Activated T-helper 17 cell treated with anti-CD3 and anti-CD28 coated beads, Interleukin-2, amount 50 U/mL, for 72 hours (primary cell): ENCODE results near the gene FTO. TPM values are rescaled to one million over a fixed set of nuclear protein-coding genes. Genes with fewer than 3 reads are reported as not detected.

Source experiments
- ATAC-seq: fragments of 150-1000 bp; cut with Tn5 transposase; replicated peaks from 2 replicates; pipeline ENCODE4 v1.10.0; 2021; ENCODE audit warnings: mild to moderate bottlenecking, moderate library complexity
- H3K27ac Mint-ChIP-seq: one replicate; pipeline ENCODE4 v1.8.0; 2022; ENCODE audit warnings: mixed read lengths
- H3K27me3 Mint-ChIP-seq: one replicate; pipeline ENCODE4 v1.8.0; 2022; ENCODE audit warnings: mixed read lengths
- H3K36me3 Mint-ChIP-seq: one replicate; pipeline ENCODE4 v1.8.0; 2022; ENCODE audit warnings: low read depth, mild to moderate bottlenecking, mixed read lengths
- H3K4me1 Mint-ChIP-seq: one replicate; pipeline ENCODE4 v1.8.0; 2022; ENCODE audit warnings: mixed read lengths
- H3K4me3 Mint-ChIP-seq: one replicate; pipeline ENCODE4 v1.8.0; 2022; ENCODE audit warnings: mild to moderate bottlenecking, mixed read lengths
- H3K9me3 Mint-ChIP-seq: one replicate; pipeline ENCODE4 v1.8.0; 2022; ENCODE audit warnings: mixed read lengths
- total RNA-seq, 2 donors: library from RNA; stranded (reverse); gene quantifications; one replicate each; pipeline ENCODE4 v1.2.3, GENCODE V29; 2022

FTO gene
- total RNA-seq, 2 donors from 2014 or later = 50.0 to 54.1 TPM

DNA sequence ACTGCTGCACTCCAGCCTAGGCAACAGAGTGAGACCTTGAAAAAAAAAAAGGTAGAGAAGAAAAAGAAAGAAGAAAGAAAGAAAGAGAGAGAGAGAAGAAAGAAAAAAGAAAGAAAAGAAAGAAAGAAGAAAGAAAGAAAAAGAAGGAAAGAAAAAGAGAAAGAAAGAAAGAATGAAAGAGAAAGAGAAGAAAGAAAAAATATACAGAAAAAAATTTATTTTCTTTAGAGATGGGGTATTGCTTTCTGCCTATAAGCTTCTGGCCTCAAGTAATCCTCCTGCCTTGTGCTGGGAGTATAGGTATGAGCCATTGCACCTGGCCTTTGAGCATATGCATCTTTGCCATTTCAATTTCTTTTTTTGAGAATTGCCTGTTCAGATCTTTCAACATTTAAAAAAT lies 425.9 kb downstream of the FTO start:
- no peak for ATAC-seq
- Mint-ChIP-seq H3K36me3 (no peaks in the 10 kb centered on the region), H3K27ac (no peak overlapping the region), H3K4me1 (no peaks in the 10 kb centered on the region), H3K27me3 (no peaks in the 10 kb centered on the region), H3K9me3 (peaks cover 6% of the 10 kb centered on the region), H3K4me3 (no peak overlapping the region)

DNA sequence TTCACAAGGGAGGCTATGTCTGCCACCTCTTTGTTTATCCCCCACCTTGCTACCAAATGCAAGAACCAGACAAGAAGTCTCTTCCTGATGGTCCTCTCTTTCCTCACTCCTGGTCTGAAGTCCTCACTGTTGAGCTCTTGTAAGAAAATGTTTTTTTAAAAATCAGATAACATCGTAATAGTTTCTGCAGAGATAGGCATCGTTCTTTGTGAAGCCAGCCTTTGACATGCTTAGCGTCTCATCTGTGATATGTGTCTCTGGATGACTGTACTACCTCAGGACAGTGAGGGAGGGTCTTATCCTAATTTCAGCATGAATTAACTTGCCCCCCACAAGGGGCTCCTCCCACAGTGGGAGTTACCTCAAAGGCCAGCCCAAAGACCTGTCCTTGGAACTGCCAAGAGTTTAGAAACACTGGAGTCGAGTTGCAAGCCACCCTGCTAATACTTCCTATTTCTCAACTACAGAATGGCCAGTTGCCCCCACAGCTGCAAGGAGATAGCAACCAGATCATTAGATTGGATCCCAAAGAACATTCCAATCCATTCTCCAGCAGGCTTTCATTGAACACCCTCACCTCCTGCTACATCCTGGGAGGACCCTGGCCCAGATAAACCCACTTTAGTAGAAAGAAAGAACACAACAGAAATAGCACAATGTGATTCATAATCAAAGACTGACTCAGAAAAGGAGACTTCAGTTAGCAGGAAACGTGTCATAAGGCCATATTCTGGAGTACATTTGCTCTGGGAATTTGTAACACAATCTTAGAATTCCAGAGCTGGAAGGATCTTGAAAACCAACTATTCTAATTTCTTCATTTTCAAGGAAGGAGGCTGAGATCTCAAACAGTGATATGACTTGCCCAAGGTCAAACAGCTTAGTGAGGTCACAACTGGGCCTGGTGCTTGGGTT lies 431.7 kb downstream of the FTO start:
- Mint-ChIP-seq H3K36me3 (no peaks in the 10 kb centered on the region), H3K9me3 (peaks cover 6% of the 10 kb centered on the region), H3K4me3 (no peak overlapping the region), H3K4me1 (no peaks in the 10 kb centered on the region), H3K27ac (no peak overlapping the region), H3K27me3 (peaks cover 8% of the 10 kb centered on the region)
- ATAC-seq = no peak

DNA sequence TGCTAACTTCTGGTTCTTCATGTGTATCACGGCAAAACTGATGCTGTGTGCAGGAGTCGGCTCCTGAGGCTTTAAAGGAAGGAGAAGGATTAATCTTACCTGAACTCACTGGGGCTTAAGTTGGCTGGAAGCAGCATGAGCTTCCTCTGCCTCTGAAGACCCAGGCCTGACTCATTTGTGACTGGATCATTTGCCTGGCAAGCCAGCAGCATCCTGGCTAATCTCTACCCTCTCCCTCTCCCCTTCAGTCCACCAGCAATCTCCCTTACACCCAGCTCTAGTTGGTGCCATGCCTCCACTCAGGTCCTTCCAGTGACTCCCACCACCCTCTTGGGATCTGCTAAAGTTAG lies 432.3 kb downstream of the FTO start:
- peaks cover 9% of the 10 kb centered on the region for H3K27me3 Mint-ChIP-seq
- no peak for ATAC-seq
- no peaks in the 10 kb centered on the region for H3K36me3 Mint-ChIP-seq
- H3K4me1 Mint-ChIP-seq = no peaks in the 10 kb centered on the region
- H3K9me3 Mint-ChIP-seq = peaks cover 2% of the 10 kb centered on the region
- H3K4me3 Mint-ChIP-seq = no peak overlapping the region
- H3K27ac Mint-ChIP-seq = no peak overlapping the region

DNA sequence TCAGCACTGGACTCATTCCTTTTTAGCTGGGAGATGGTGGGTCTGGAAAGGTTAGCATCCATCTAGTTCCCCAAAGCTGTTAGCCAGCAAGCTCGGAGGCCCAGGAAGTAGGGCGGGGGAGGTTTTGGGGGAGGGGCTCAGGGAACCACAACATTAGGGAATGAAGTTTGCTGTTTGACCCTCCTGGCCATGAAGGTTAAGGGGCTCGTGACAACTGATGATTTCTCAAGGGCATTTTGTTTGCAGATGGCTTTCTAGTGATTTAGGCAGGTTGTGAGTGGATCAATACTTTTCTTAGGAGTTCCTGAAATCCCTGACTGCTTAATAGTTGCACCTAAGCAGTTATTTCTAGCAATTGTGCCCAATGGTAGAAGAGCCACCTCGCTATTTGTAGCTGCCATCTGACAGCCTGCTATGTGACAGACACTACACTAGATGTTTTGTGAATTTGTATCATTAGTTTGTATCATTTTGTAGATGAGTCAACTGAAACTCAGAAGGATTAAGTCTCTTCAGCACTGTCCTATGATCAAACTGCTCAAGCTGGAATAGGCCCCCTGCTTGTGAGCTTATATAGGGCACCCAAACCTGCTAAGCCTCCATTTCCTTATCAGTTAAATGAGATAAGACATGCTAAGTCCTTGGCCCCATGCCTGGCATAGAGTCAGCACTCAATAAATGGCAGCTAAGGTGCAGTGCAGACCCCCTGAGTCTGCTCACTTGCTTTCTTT lies 436.3 kb downstream of the FTO start:
- Mint-ChIP-seq H3K4me1 (no peaks in the 10 kb centered on the region), H3K4me3 (no peak overlapping the region), H3K36me3 (no peaks in the 10 kb centered on the region), H3K27ac (no peak overlapping the region), H3K27me3 (peaks cover 30% of the 10 kb centered on the region), H3K9me3 (no peaks in the 10 kb centered on the region)
- no peak for ATAC-seq

DNA sequence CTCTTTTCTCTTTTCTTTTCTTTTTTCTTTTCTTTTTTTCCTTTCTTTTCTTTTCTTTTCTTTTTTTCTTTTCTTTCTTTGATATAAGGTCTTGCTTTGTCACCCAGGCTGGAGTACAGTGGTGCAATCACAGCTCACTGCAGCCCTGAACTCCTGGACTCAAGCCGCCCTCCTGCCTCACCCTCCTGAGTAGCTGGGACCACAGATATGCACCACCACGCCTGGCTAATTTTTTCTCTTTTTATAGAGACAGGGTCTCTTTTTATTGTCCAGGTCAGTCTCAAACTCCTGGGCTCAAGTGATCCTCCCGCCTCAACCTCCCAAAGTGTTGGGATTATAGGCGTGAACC lies 436.8 kb downstream of the FTO start:
- H3K27me3 Mint-ChIP-seq = peaks cover 30% of the 10 kb centered on the region
- no peaks in the 10 kb centered on the region for H3K36me3 Mint-ChIP-seq
- no peak for ATAC-seq
- H3K4me1 Mint-ChIP-seq = no peaks in the 10 kb centered on the region
- no peak overlapping the region for H3K4me3 Mint-ChIP-seq
- H3K9me3 Mint-ChIP-seq = no peaks in the 10 kb centered on the region
- H3K27ac Mint-ChIP-seq = no peak overlapping the region

DNA sequence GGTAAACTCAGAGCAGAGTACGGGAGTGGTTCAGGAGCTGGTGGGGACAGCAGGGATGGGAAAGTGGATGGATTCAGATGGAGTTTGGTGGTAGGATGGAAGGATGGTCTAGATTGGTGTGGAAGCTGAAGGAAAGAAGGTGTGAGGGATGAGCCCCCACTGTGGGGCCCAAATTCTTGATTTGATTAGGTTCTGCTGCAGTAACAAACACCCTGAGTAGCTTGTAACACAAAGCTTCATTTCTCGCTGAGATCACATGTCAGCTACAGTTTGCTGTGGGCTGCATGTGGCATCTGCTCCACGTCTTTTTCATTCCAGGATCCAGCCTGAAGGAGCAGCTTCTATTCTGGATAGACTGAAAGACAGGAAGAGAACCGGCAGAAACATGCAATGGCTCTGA lies 438.8 kb downstream of the FTO start:
- H3K9me3 Mint-ChIP-seq = no peaks in the 10 kb centered on the region
- no peaks in the 10 kb centered on the region for H3K4me1 Mint-ChIP-seq
- H3K27me3 Mint-ChIP-seq = peaks cover 30% of the 10 kb centered on the region
- no peak for ATAC-seq
- H3K36me3 Mint-ChIP-seq = no peaks in the 10 kb centered on the region
- no peak overlapping the region for H3K27ac Mint-ChIP-seq
- no peak overlapping the region for H3K4me3 Mint-ChIP-seq

DNA sequence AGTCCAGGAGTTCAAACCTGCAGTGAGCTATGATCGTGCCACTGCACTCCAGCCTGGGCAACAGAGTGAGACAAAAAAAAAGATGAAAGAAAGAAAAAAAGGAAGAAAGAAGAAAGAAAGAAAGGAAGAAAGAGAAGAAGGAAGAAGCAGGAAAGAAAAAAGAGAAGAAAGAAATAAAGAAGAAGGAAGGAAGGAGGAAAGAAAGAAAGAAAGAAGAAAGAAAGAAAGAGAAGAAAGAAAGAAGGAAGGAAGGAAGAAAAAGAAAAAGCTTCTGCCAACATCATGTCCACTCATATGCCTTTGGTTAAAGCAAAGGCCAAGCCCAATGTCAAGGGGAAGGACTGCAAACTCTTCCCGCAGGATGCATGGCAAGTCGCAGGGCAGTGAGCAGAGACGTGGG lies 439.5 kb downstream of the FTO start:
- no peak overlapping the region for H3K4me3 Mint-ChIP-seq
- peaks cover 27% of the 10 kb centered on the region for H3K27me3 Mint-ChIP-seq
- no peak for ATAC-seq
- no peaks in the 10 kb centered on the region for H3K4me1 Mint-ChIP-seq
- no peak overlapping the region for H3K27ac Mint-ChIP-seq
- no peaks in the 10 kb centered on the region for H3K36me3 Mint-ChIP-seq
- H3K9me3 Mint-ChIP-seq = no peaks in the 10 kb centered on the region

DNA sequence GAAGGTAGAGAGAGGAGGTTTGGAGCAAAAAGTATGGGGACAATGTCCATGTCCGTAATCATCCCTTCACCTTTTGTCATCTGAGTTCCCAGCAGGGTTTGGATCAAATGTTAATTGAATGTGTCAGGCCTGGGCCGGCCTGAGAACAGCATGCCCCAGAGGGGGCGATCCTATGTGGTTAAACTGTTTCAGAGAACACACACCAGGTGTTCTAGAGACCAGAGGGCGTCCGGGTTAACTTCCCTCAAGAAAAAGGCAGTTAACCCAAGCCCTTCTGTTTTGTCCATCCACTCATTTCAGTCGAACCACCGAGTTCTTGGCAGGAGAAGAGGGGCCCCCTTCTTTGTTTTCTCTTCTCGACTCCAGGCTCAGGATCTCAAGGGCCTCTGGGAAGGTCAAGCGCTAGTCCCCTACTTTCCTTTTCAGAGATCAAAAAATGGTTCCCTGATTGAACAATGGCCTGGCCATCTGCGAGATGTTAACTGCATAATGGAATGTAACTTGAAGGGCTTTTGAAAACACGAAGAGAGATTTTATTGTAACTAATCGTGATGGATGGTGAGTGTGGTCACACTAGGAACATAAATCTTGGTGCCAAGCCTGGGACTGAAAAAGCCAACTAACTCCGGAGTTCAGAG lies 440.1 kb downstream of the FTO start:
- H3K4me3 Mint-ChIP-seq = no peak overlapping the region
- H3K27me3 Mint-ChIP-seq = peaks cover 27% of the 10 kb centered on the region
- ATAC-seq = no peak
- no peaks in the 10 kb centered on the region for H3K4me1 Mint-ChIP-seq
- no peak overlapping the region for H3K27ac Mint-ChIP-seq
- H3K9me3 Mint-ChIP-seq = no peaks in the 10 kb centered on the region
- H3K36me3 Mint-ChIP-seq = no peaks in the 10 kb centered on the region

DNA sequence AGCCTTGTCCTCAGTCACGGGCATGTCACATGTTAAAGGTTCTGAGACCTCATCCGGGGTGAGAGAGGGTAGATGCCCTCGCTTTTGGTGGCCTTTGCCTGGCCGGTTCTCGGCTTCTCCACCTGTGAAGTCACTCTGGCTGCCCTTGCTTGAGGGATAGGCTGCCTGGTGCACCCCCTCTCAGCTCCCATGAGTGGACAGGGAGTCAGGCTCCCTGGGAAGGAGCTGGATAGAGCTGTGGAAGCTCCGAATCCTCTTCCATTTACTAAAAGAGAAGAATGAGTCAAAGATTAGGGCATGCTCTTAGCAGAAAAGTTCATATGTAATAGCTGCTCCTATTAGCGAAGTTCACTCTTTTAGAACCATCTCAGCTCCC lies 440.6 kb downstream of the FTO start:
- Mint-ChIP-seq H3K27me3 (peaks cover 27% of the 10 kb centered on the region), H3K27ac (no peak overlapping the region), H3K4me3 (no peak overlapping the region), H3K4me1 (no peaks in the 10 kb centered on the region), H3K36me3 (no peaks in the 10 kb centered on the region), H3K9me3 (no peaks in the 10 kb centered on the region)
- ATAC-seq = no peak

DNA sequence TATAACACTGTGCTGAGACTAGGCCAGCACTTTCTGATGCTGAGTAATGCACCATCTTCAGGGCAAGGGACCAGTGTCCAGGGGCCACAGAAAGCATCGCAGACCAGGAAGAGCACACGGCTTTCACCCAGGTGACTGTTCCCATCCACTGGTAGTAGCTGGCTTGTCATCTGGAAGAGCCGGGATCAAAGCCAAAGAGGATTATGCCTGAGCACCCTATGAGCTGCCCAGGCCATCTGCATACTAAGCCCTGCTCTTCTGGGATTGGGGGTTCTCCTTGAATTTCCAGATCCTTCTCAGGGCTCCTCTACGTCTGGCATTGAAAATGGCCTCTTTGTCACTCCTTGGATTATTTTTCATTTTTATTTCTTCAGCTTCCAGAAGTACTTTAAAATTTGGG lies 441.9 kb downstream of the FTO start:
- no peaks in the 10 kb centered on the region for H3K4me1 Mint-ChIP-seq
- ATAC-seq = no peak
- no peaks in the 10 kb centered on the region for H3K36me3 Mint-ChIP-seq
- H3K27me3 Mint-ChIP-seq = peaks cover 22% of the 10 kb centered on the region
- H3K9me3 Mint-ChIP-seq = no peaks in the 10 kb centered on the region
- no peak overlapping the region for H3K27ac Mint-ChIP-seq
- H3K4me3 Mint-ChIP-seq = no peak overlapping the region

DNA sequence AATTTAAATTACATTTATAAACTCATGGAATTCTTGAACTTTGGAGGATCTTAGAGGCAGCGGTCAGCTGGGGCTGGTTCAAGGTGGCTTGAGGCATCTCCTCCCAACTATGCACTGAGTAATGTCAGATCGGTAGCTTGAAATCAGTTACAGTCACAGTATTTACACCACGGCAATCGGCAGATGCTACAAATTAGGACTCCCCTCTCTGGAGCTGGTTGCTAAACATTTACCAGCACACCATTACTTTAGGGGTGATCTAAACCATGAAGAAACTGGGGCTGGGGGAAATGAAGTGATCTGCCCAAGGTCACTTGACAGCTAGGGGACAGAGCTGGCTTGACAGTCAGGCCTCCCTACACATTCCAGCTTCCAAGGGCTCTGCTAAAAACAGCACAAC lies 445.0 kb downstream of the FTO start:
- H3K27me3 Mint-ChIP-seq = peaks cover 2% of the 10 kb centered on the region
- no peak for ATAC-seq
- no peaks in the 10 kb centered on the region for H3K9me3 Mint-ChIP-seq
- no peak overlapping the region for H3K27ac Mint-ChIP-seq
- no peak overlapping the region for H3K4me3 Mint-ChIP-seq
- H3K36me3 Mint-ChIP-seq = no peaks in the 10 kb centered on the region
- no peaks in the 10 kb centered on the region for H3K4me1 Mint-ChIP-seq

DNA sequence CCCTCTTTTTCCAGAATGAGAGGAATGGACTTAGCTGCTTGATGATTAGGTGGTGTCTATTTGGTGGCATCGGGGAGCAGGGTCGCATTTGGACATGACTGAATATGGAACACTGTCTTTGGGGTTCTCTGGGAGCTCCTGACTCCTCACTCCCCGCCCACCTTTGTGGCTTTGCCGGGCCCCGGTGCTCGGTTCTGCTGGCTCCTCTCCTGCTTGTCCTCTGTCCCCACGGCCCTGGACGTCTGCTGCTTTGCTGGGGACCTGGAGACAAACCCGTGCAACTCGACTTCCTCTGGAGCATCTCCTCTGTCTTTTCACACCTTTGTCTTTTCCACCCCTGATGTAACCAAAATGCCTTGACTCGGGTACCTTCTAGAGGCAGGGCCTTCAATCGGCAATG lies 446.9 kb downstream of the FTO start:
- no peak for ATAC-seq
- no peak overlapping the region for H3K27ac Mint-ChIP-seq
- H3K4me1 Mint-ChIP-seq = no peaks in the 10 kb centered on the region
- H3K9me3 Mint-ChIP-seq = no peaks in the 10 kb centered on the region
- no peak overlapping the region for H3K4me3 Mint-ChIP-seq
- no peaks in the 10 kb centered on the region for H3K36me3 Mint-ChIP-seq
- H3K27me3 Mint-ChIP-seq = peaks cover 2% of the 10 kb centered on the region

DNA sequence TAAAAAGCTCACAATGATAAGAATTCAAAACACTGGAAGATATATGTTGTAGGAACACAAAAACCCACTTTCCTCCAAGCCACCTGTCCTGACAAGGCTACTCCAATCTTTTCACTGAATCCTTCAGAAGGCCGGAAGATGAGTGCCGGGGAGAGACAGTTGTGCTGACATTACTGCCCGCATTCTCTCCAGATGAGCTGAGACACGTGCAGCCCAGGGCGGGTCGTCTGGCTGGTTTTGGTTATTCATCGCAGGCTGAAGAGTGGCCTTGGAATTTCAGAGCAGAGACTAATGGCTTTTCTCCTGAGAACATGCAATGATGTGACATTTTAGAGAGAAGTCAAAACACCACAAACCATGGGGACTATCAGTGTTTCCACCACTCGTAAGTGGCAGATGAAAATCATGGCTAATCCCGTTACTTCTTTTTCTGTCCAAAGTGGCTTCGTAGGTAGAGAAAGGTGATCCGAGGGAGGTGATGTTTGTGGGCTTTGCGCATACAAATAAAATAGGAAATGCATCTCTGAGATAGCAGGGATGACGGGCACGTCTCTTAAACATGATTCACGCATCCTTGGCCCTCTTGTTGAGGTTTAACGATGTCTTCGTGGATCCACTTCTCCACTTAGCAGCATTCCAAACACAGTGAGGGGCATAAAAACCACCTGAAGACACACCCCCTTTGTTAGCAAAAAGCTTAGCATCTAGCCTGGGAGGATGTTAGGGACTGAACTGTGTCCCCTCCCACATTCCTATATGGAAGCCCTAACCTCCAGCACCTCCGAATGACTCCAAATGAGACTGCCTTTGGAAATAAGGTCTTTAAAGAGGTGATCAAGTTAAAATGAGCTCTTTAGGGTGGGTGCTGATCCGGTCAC lies 448.6 kb downstream of the FTO start:
- no peak overlapping the region for H3K4me3 Mint-ChIP-seq
- H3K36me3 Mint-ChIP-seq = no peaks in the 10 kb centered on the region
- no peak for ATAC-seq
- H3K27me3 Mint-ChIP-seq = peaks cover 7% of the 10 kb centered on the region
- H3K9me3 Mint-ChIP-seq = no peaks in the 10 kb centered on the region
- H3K4me1 Mint-ChIP-seq = no peaks in the 10 kb centered on the region
- no peak overlapping the region for H3K27ac Mint-ChIP-seq

DNA sequence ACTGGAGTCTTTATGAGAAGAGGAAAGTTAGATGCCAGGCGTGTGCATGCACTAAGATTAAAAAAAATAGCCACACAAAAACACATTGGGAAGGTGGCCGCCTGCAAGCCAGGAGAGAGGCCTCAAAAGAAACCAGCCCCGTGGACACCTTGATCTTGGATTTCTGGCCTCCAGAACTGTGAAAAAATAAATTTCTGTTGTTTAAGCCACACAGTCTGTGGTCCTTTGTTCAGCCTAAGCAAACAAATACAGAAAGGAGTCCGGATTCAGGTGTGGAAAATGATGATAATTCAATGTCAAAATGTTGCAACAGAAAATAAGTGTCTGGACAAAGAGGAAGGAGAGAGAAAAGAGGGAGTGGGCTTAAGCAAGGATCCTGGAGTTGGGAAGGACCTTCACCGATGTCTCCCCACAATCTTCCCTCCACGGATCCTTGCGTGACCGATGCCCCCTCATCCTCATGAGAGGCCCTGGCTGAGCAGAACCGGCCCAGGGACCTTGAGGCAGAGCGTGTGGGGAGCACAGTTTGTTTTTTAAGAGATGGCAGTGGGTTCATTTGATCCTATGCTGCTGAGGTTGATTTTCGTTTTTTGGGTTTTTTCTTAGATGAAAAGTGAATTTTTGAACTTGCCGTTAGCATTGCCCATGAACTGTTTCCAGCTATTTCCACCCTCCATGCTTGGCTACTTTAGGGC lies 449.4 kb downstream of the FTO start:
- Mint-ChIP-seq H3K9me3 (no peaks in the 10 kb centered on the region), H3K27ac (no peak overlapping the region), H3K4me1 (no peaks in the 10 kb centered on the region), H3K36me3 (no peaks in the 10 kb centered on the region), H3K4me3 (no peak overlapping the region), H3K27me3 (peaks cover 7% of the 10 kb centered on the region)
- ATAC-seq = no peak
